Adrenal gland (tissue), 12 donors: ENCODE data around the gene PACRG. TPM values are rescaled to one million over a fixed set of nuclear protein-coding genes. Genes with fewer than 3 reads are reported as not detected.

ENCODE experiments used
- DNase-seq, 7 donors: peaks; one replicate each; pipeline ENCODE4 v3.0.0-alpha.2; 2019 to 2020
- H3K27ac ChIP-seq, 5 donors: fragments of 200-600 bp; sonication (generic) in 4 of 5; 1 replicate in 3 of 5; 2 replicates in 2 of 5; pipeline versions ENCODE4 v1.5.1 to v1.8.0; 2016 to 2020; ENCODE audit warnings: mild to moderate bottlenecking in 1 of 5
- H3K27me3 ChIP-seq: fragments of 200-600 bp; 2 replicates; pipeline ENCODE4 v1.8.0; 2021
- H3K36me3 ChIP-seq, 2 donors: fragments of 200-600 bp; replicated peaks in 1 of 2; 1 replicate in 1 of 2; 2 replicates in 1 of 2; pipeline versions ENCODE4 v1.5.1 to v1.8.0; 2018 to 2022
- H3K4me1 ChIP-seq, 2 donors: fragments of 200-600 bp; replicated peaks in 1 of 2; 1 replicate in 1 of 2; 2 replicates in 1 of 2; pipeline versions ENCODE4 v1.5.1 to v1.8.0; 2018 to 2021
- H3K4me3 ChIP-seq, 4 donors: fragments of 200-600 bp; sonication (generic) in 3 of 4; one replicate each; pipeline ENCODE4 v1.5.1; 2016 to 2018
- H3K9me3 ChIP-seq, 3 donors: fragments of 200-600 bp; sonication (generic) in 1 of 3; replicated peaks in 1 of 3; 1 replicate in 2 of 3; 2 replicates in 1 of 3; pipeline versions ENCODE4 v1.5.1 to v1.8.0; 2016 to 2021
- POLR2A ChIP-seq, 2 donors: fragments of 450-650 bp; IDR thresholded peaks; one replicate each; pipeline ENCODE4 v1.6.1; 2017; ENCODE audit warnings: antibody characterized with exemption in 2 of 2, mild to moderate bottlenecking in 2 of 2, moderate library complexity in 1 of 2
- WGBS, 4 donors: extraction: QIAGEN DNeasy Blood & Tissue Kit in 2 of 4; methylation state at CpG; one replicate each; pipeline versions ENCODE4 v1.1.5 to v1.1.7; 2013 to 2017; 5-methylcytosine and 5-hydroxymethylcytosine counted together
- intact Hi-C, 2 donors: fragments of 100-400 bp; cut with DNase I; formaldehyde crosslinking; loops; one replicate each; pipeline versions ENCODE4 v1.14.1 to v1.15.0; 2022 to 2023
- polyA plus RNA-seq, 3 donors: library from polyadenylated mRNA; stranded (reverse); fragments of 200-250 nt in 2 of 3; fragments of 350-450 nt in 1 of 3; fragmentation: Illumina TruSeq in 1 of 3; extraction: RNeasy Lipid Tissue Mini Kit (QIAGEN cat#74804) in 1 of 3; gene quantifications; one replicate each; pipeline ENCODE4 v1.2.3, GENCODE V29; 2013 to 2014
- total RNA-seq, 9 donors: library from RNA; depleted of rRNA in 4 of 9; stranded (reverse); fragments of >200 nt in 4 of 9; fragments of 120-200 nt in 1 of 9; fragmentation: NEBNext Ultra II Directional in 1 of 9; extraction: Animal tissue kit (Norgen Biotek cat#: 25700) in 1 of 9; gene quantifications; one replicate each; pipeline versions ENCODE4 v1.1.0 to v1.2.4, GENCODE V29; 2013 to 2023
- TF ChIP-seq, protein P1 (sequence below), 6 experiments: fragments of 450-650 bp in 4 of 6; fragments of 200-600 bp in 2 of 6; sonication (generic) in 1 of 6; IDR thresholded peaks; 1 replicate in 5 of 6; 2 replicates in 1 of 6; pipeline versions ENCODE4 v1.5.1 to v1.8.0; 2016 to 2021; ENCODE audit warnings: antibody characterized with exemption in 6 of 6, mild to moderate bottlenecking in 2 of 6, moderate library complexity in 1 of 6
- donor health status: healthy with polysubstance abuse.
- donor health status: Bipolar disorder and iron deficiency.
- donor health status: DM: yes; HTN: yes; CAD: no.
- donor health status: DM: no; HTN: no; CAD: no.
- donor health status: DM: no; HTN: no; CAD: no.
- donor health status: DM: yes; HTN: yes; CAD: no.

PACRG gene
- total and polyA plus RNA-seq, 12 donors: 0.18 to 6.1 (median 1.4) TPM

DNA sequence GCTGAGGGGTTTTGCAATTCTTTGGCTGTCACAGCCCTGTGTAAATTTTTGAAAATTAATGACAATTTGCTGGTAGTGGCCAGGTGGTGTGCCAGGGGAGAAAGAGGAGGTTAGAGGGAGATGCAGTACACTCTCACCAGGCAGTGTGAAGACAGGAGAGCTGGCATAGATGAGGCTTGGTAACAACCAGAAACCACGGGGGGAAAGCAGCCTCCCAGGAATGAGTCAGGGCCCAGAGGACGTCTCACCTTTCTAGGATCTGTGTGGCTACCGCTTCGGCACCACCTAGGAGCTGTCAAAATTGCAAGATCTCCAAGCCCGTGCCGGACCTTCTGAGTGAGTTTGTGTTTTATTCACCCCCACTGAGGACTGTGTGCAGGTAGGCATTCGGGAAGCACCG is 171.4 kb downstream of the PACRG start:
- intact Hi-C loops: no loop called here
- TF ChIP-seq, protein P1, sequence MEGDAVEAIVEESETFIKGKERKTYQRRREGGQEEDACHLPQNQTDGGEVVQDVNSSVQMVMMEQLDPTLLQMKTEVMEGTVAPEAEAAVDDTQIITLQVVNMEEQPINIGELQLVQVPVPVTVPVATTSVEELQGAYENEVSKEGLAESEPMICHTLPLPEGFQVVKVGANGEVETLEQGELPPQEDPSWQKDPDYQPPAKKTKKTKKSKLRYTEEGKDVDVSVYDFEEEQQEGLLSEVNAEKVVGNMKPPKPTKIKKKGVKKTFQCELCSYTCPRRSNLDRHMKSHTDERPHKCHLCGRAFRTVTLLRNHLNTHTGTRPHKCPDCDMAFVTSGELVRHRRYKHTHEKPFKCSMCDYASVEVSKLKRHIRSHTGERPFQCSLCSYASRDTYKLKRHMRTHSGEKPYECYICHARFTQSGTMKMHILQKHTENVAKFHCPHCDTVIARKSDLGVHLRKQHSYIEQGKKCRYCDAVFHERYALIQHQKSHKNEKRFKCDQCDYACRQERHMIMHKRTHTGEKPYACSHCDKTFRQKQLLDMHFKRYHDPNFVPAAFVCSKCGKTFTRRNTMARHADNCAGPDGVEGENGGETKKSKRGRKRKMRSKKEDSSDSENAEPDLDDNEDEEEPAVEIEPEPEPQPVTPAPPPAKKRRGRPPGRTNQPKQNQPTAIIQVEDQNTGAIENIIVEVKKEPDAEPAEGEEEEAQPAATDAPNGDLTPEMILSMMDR (IDR thresholded peaks at IDR 0.05): no peak
- no peak for TF ChIP-seq POLR2A (IDR thresholded peaks at IDR 0.05)
- Histone ChIP-seq H3K4me3 (no peak overlapping the region), H3K36me3 (no peaks in the 10 kb centered on the region), H3K27me3 (no peaks in the 10 kb centered on the region), H3K9me3 (no peaks in the 10 kb centered on the region), H3K4me1 (no peaks in the 10 kb centered on the region), H3K27ac (no peak overlapping the region)
- no peak for DNase-seq
- 72 to 90% (median 75%) methylated on average over 4 to 8 of the region's 8 CpGs for WGBS, 4 donors

DNA sequence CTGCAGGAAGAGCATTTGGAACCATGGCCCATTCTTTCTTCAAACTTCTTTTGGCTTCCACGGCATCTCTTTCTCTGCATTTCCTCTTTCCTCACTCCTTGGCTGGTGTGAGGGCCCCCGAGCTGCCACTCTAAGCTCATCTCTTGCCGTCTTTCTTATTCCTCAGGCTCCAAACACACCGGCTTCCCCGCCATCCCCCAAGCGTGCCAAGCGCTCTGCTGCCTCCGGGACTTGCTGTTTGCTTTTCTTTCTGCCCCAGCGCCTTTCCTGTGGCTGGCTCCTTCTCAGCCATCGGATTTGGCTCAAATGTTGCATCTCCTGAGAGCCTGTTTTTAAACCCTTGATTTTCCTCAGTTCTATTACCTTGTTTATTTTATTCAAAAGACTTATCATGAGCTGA is 172.7 kb downstream of the PACRG start:
- H3K36me3 ChIP-seq: no peaks in the 10 kb centered on the region
- no peaks in the 10 kb centered on the region for H3K4me1 ChIP-seq
- no peaks in the 10 kb centered on the region for H3K27me3 ChIP-seq
- intact Hi-C loops: no loop called here
- no peak for DNase-seq
- H3K27ac ChIP-seq: no peak overlapping the region
- TF ChIP-seq, protein P1 (IDR thresholded peaks at IDR 0.05): no peak
- TF ChIP-seq POLR2A (IDR thresholded peaks at IDR 0.05): no peak
- 89 to 94% (median 92%) methylated on average over 10 of the region's 10 CpGs for WGBS, 4 donors
- H3K4me3 ChIP-seq: no peak overlapping the region
- H3K9me3 ChIP-seq: no peaks in the 10 kb centered on the region

DNA sequence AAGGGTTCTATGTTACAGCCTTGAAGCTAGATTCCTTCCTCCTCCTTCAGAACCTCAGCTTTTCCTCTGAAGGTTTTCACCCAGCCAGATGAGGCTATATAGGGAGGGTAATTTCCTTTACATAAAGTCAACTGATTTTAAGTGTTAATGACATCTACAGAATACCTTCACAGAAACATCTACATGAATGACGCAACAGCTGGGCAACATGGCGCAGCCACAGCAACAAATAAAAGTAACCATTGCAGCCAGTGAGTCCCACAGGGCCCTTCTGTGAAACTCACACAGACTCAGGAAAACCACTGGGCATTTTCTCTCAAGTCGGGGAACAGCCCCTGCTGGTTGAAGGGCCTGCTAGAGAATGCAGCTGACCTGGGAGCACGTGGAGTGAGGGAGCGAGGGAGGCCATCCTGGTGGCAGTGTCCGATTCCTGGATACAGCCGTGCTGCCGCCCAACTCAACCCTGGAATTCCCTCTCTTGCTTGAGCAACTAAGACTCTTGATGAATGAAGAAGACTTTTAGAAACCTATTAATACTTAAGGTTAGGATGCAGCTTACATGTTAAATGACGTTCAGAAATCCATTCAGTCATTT is 176.4 kb downstream of the PACRG start:
- no peak for DNase-seq
- intact Hi-C loops: no loop called here
- Histone ChIP-seq H3K4me1 (no peaks in the 10 kb centered on the region), H3K27me3 (no peaks in the 10 kb centered on the region), H3K36me3 (no peaks in the 10 kb centered on the region), H3K27ac (no peak overlapping the region), H3K4me3 (no peak overlapping the region), H3K9me3 (no peaks in the 10 kb centered on the region)
- TF ChIP-seq POLR2A (IDR thresholded peaks at IDR 0.05): no peak
- TF ChIP-seq, protein P1 (IDR thresholded peaks at IDR 0.05): no peak
- 89 to 96% (median 92%) methylated on average over 9 of the region's 9 CpGs for WGBS, 4 donors

DNA sequence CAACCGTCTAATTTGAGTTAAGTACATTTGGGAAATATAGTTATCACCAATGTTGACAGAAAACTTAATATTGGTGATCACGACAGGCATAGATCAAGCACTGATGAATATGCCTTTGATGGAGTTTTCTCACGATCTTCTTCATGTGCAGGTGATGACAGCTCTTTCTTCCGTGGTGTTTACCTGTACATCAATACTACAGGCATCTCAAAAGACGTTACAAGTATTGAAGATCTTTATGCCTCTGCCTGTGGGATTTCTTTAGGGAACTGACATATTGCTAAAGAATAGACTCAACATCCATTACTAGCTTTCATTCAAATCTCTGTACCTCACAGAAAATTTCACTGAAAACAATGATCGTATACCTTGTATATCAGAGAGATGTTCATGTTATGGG is 178.7 kb downstream of the PACRG start:
- no peaks in the 10 kb centered on the region for H3K4me1 ChIP-seq
- H3K9me3 ChIP-seq: no peaks in the 10 kb centered on the region
- no peaks in the 10 kb centered on the region for H3K36me3 ChIP-seq
- no peak overlapping the region for H3K4me3 ChIP-seq
- WGBS, 4 donors: 66 to 80% (median 75%) methylated on average over 6 of the region's 6 CpGs
- no peak overlapping the region for H3K27ac ChIP-seq
- no peak for DNase-seq
- TF ChIP-seq POLR2A (IDR thresholded peaks at IDR 0.05): no peak
- TF ChIP-seq, protein P1 (IDR thresholded peaks at IDR 0.05): no peak
- no peaks in the 10 kb centered on the region for H3K27me3 ChIP-seq
- intact Hi-C loops: no loop called here
